ENCODE measurements around the gene CASZ1. TPM values are rescaled to one million over a fixed set of nuclear protein-coding genes. Genes with fewer than 3 reads are reported as not detected.

Gene CASZ1
- polyA plus RNA-seq, 2 of the 4 experiments (the other 2 are of a cell fraction), result 0.52 to 1.2 TPM

GRCh38 chr1:10621906-10622305 lies 174.5 kb downstream of the CASZ1 start:
- no peaks in the 10 kb centered on the region for H3K9me3 ChIP-seq
- no peak overlapping the region for H3K27ac ChIP-seq
- ATAC-seq (no peak), FAIRE-seq (no peak), DNase-seq (ENCODE audit: low read depth in 1 of 2, low spot score in 1 of 2) (no peak)
- H3K4me3 ChIP-seq, result no peak overlapping the region
- H3K4me1 ChIP-seq, result no peaks in the 10 kb centered on the region
- no peak overlapping the region for H3K4me2 ChIP-seq
- ChIA-PET POLR2A (no interaction called here), CTCF (no interaction called here)
- no peak for TF ChIP-seq ZFP36 (IDR thresholded peaks at IDR 0.05; ENCODE audit: borderline replicate concordance, partially characterized antibody)
- TF ChIP-seq EP300 (IDR thresholded peaks at IDR 0.05), result no peak
- TF ChIP-seq EHMT2 (IDR thresholded peaks at IDR 0.05; ENCODE audit: low read depth), result no peak
- no peak for TF ChIP-seq HOXB5 (CRISPR knock-in tag; IDR thresholded peaks at IDR 0.05)
- no peak for TF ChIP-seq REST (IDR thresholded peaks at IDR 0.05)
- TF ChIP-seq FOXS1 (CRISPR knock-in tag; IDR thresholded peaks at IDR 0.05), result no peak
- no peak for TF ChIP-seq CTCF (IDR thresholded peaks at IDR 0.05)
- no peak for TF ChIP-seq HOXB13 (CRISPR knock-in tag; IDR thresholded peaks at IDR 0.05; ENCODE audit: low read depth)
- no peak for TF ChIP-seq HOXA7 (CRISPR knock-in tag; IDR thresholded peaks at IDR 0.05)
- no peak for TF ChIP-seq JUNB (IDR thresholded peaks at IDR 0.05)
- TF ChIP-seq ATOH8 (CRISPR knock-in tag; IDR thresholded peaks at IDR 0.05; ENCODE audit: low read depth), result no peak
- no peak for TF ChIP-seq FOSL2 (IDR thresholded peaks at IDR 0.05)
- TF ChIP-seq FOSL2 (CRISPR knock-in tag; IDR thresholded peaks at IDR 0.05), result no peak
- TF ChIP-seq RFX5 (IDR thresholded peaks at IDR 0.05), result no peak
- TF ChIP-seq GATA3 (IDR thresholded peaks at IDR 0.05; ENCODE audit: borderline replicate concordance), result no peak
- no peak for TF ChIP-seq CBX2 (IDR thresholded peaks at IDR 0.05; ENCODE audit: borderline replicate concordance, low read depth)
- WGBS (ENCODE audit: missing lambda C conversion rate), result 83% methylated on average over 8 of the region's 9 CpGs

GRCh38 chr1:10620776-10621175 lies 175.7 kb downstream of the CASZ1 start:
- ATAC-seq (no peak), DNase-seq (ENCODE audit: low read depth in 1 of 2, low spot score in 1 of 2) (no peak), FAIRE-seq (no peak)
- no peak overlapping the region for H3K27ac ChIP-seq
- 91% methylated on average over 12 of the region's 12 CpGs for WGBS (ENCODE audit: missing lambda C conversion rate)
- H3K9me3 ChIP-seq, result no peaks in the 10 kb centered on the region
- no peaks in the 10 kb centered on the region for H3K4me1 ChIP-seq
- no peak overlapping the region for H3K4me2 ChIP-seq
- H3K4me3 ChIP-seq, result no peak overlapping the region
- CTCF ChIA-PET, result interaction anchor here (0.8 kb wide), 1 partner anchor 113 kb away, joined by 3 read pairs; no protein-coding TSS in a partner anchor
- TF ChIP-seq CHD2 (IDR thresholded peaks at IDR 0.05; ENCODE audit: low read length, partially characterized antibody) (no peak), E2F6 (IDR thresholded peaks at IDR 0.05; ENCODE audit: borderline replicate concordance, low read depth) (no peak)
- POLR2A ChIA-PET, result interaction anchor here (0.7 kb wide), 1 partner anchor 9 kb away, joined by 3 read pairs; no protein-coding TSS in a partner anchor
